Endothelial cell (in vitro differentiated cells): ENCODE results near the gene AHI1. TPM values are rescaled to one million over a fixed set of nuclear protein-coding genes. Genes with fewer than 3 reads are reported as not detected.

Experiments
- DNase-seq: peaks from one replicate; pipeline ENCODE4 v3.0.0; 2021; ENCODE audit warnings: low spot score
- H3K27ac Mint-ChIP-seq: one replicate; pipeline ENCODE4 v1.8.0; 2021; ENCODE audit warnings: mixed read lengths, inconsistent platforms; ENCODE audit not compliant: unreplicated experiment
- H3K27me3 Mint-ChIP-seq: one replicate; pipeline ENCODE4 v1.8.0; 2021; ENCODE audit warnings: mild to moderate bottlenecking, moderate library complexity, mixed read lengths, inconsistent platforms; ENCODE audit not compliant: unreplicated experiment
- H3K36me3 Mint-ChIP-seq: one replicate; pipeline ENCODE4 v1.8.0; 2021; ENCODE audit warnings: mild to moderate bottlenecking, low read depth, mixed read lengths, inconsistent platforms; ENCODE audit not compliant: unreplicated experiment
- H3K4me1 Mint-ChIP-seq: one replicate; pipeline ENCODE4 v1.8.0; 2021; ENCODE audit warnings: mild to moderate bottlenecking, mixed read lengths, inconsistent platforms; ENCODE audit not compliant: unreplicated experiment
- H3K4me3 Mint-ChIP-seq: one replicate; pipeline ENCODE4 v1.8.0; 2021; ENCODE audit warnings: mild to moderate bottlenecking, mixed read lengths, inconsistent platforms; ENCODE audit not compliant: unreplicated experiment
- H3K9me3 Mint-ChIP-seq: one replicate; pipeline ENCODE4 v1.8.0; 2021; ENCODE audit warnings: mixed read lengths, inconsistent platforms; ENCODE audit not compliant: unreplicated experiment
- CTCF ChIP-seq: fragments of 200-600 bp; sonication (generic); IDR thresholded peaks from one replicate; pipeline ENCODE4 v1.5.0; 2021; ENCODE audit warnings: antibody characterized with exemption; ENCODE audit not compliant: unreplicated experiment
- total RNA-seq: library from RNA; stranded (reverse); fragmentation: NEBNext Ultra II Directional; extraction: Animal tissue kit (Norgen Biotek cat#: 25700); gene quantifications from one replicate; pipeline ENCODE4 v1.2.1, GENCODE V29; 2021; ENCODE audit not compliant: unreplicated experiment

Gene AHI1
- total RNA-seq, 1 donor from 2014 or later = 12.6 TPM

GRCh38 chr6:135306740-135307420 lies 190.7 kb downstream of the AHI1 start:
- H3K4me1 Mint-ChIP-seq = peaks cover 13% of the 10 kb centered on the region
- H3K9me3 Mint-ChIP-seq = no peaks in the 10 kb centered on the region
- no peaks in the 10 kb centered on the region for H3K27me3 Mint-ChIP-seq
- no peak for TF ChIP-seq CTCF
- no peak overlapping the region for H3K4me3 Mint-ChIP-seq
- DNase-seq = no peak
- H3K27ac Mint-ChIP-seq = no peak overlapping the region
- no peaks in the 10 kb centered on the region for H3K36me3 Mint-ChIP-seq

GRCh38 chr6:135306166-135306565 lies 191.4 kb downstream of the AHI1 start:
- H3K27me3 Mint-ChIP-seq = no peaks in the 10 kb centered on the region

GRCh38 chr6:135305684-135306083 lies 191.9 kb downstream of the AHI1 start:
- Mint-ChIP-seq H3K9me3 (no peaks in the 10 kb centered on the region), H3K4me3 (no peak overlapping the region)

More at GRCh38 chr6:135306166-135306565, 191.4 kb downstream of the AHI1 start:
- Mint-ChIP-seq H3K27ac (no peak overlapping the region), H3K36me3 (no peaks in the 10 kb centered on the region), H3K4me3 (no peak overlapping the region), H3K9me3 (no peaks in the 10 kb centered on the region), H3K4me1 (peaks cover 13% of the 10 kb centered on the region)
- DNase-seq = no peak
- no peak for TF ChIP-seq CTCF

GRCh38 chr6:135304883-135305282 lies 192.7 kb downstream of the AHI1 start:
- no peak for DNase-seq
- H3K27me3 Mint-ChIP-seq = no peaks in the 10 kb centered on the region
- H3K9me3 Mint-ChIP-seq = no peaks in the 10 kb centered on the region
- no peak overlapping the region for H3K4me3 Mint-ChIP-seq
- H3K36me3 Mint-ChIP-seq = no peaks in the 10 kb centered on the region
- no peak for TF ChIP-seq CTCF
- H3K4me1 Mint-ChIP-seq = peaks cover 19% of the 10 kb centered on the region
- no peak overlapping the region for H3K27ac Mint-ChIP-seq

More at GRCh38 chr6:135305684-135306083, 191.9 kb downstream of the AHI1 start:
- no peaks in the 10 kb centered on the region for H3K36me3 Mint-ChIP-seq
- peaks cover 16% of the 10 kb centered on the region for H3K4me1 Mint-ChIP-seq
- H3K27ac Mint-ChIP-seq = no peak overlapping the region
- H3K27me3 Mint-ChIP-seq = no peaks in the 10 kb centered on the region
- no peak for TF ChIP-seq CTCF
- no peak for DNase-seq

GRCh38 chr6:135301304-135301703 lies 196.2 kb downstream of the AHI1 start:
- Mint-ChIP-seq H3K4me3 (no peak overlapping the region), H3K27me3 (no peaks in the 10 kb centered on the region), H3K4me1 (peaks cover 27% of the 10 kb centered on the region), H3K36me3 (no peaks in the 10 kb centered on the region), H3K27ac (no peak overlapping the region), H3K9me3 (no peaks in the 10 kb centered on the region)
- no peak for TF ChIP-seq CTCF
- no peak for DNase-seq
